Mesendoderm (in vitro differentiated cells): ENCODE results near the gene CABP4. TPM values are rescaled to one million over a fixed set of nuclear protein-coding genes. Genes with fewer than 3 reads are reported as not detected.

Source experiments
- DNase-seq: peaks from one replicate; pipeline ENCODE4 v3.0.0; 2013
- H2AK5ac ChIP-seq: 2 replicates; pipeline ENCODE4 v1.6.1; 2013; ENCODE audit warnings: low read length, inconsistent platforms
- H2BK120ac ChIP-seq: 2 replicates; pipeline ENCODE4 v1.6.1; 2013; ENCODE audit warnings: low read depth, mild to moderate bottlenecking, low read length, moderate library complexity, mixed read lengths
- H2BK15ac ChIP-seq: replicated peaks from 2 replicates; pipeline ENCODE4 v1.6.1; 2013; ENCODE audit warnings: low read depth, mild to moderate bottlenecking, moderate library complexity
- H2BK5ac ChIP-seq: 2 replicates; pipeline ENCODE4 v1.6.1; 2013; ENCODE audit warnings: low read length, inconsistent platforms
- H3K18ac ChIP-seq: 2 replicates; pipeline ENCODE4 v1.6.1; 2013; ENCODE audit warnings: mild to moderate bottlenecking, low read length, mixed read lengths
- H3K23ac ChIP-seq: one replicate; pipeline ENCODE4 v1.6.1; 2013; ENCODE audit warnings: low read length
- H3K27ac ChIP-seq: 2 replicates; pipeline ENCODE4 v1.5.1; 2013; ENCODE audit warnings: low read depth, mild to moderate bottlenecking, inconsistent platforms, low read length, moderate library complexity
- H3K27me3 ChIP-seq: 2 replicates; pipeline ENCODE4 v1.6.1; 2013; ENCODE audit warnings: low read length, control low read depth, mild to moderate bottlenecking, inconsistent platforms; ENCODE audit not compliant: insufficient read depth, poor library complexity
- H3K36me3 ChIP-seq: 2 replicates; pipeline ENCODE4 v1.6.1; 2013; ENCODE audit warnings: low read length, inconsistent platforms; ENCODE audit not compliant: control insufficient read depth, insufficient read depth
- H3K4ac ChIP-seq: one replicate; pipeline ENCODE4 v1.6.1; 2013; ENCODE audit warnings: low read depth, mild to moderate bottlenecking, low read length, moderate library complexity
- H3K4me1 ChIP-seq: 2 replicates; pipeline ENCODE4 v1.6.1; 2013; ENCODE audit warnings: low read depth, low read length, inconsistent platforms; ENCODE audit not compliant: control insufficient read depth
- H3K4me2 ChIP-seq: 2 replicates; pipeline ENCODE4 v1.6.1; 2013; ENCODE audit warnings: low read length
- H3K4me3 ChIP-seq: 2 replicates; pipeline ENCODE4 v1.5.1; 2013; ENCODE audit warnings: mild to moderate bottlenecking, low read length
- H3K56ac ChIP-seq: one replicate; pipeline ENCODE4 v1.6.1; 2013; ENCODE audit warnings: low read length
- H3K79me1 ChIP-seq: 2 replicates; pipeline ENCODE4 v1.6.1; 2013; ENCODE audit warnings: low read length, inconsistent platforms
- H3K79me2 ChIP-seq: 2 replicates; pipeline ENCODE4 v1.6.1; 2013; ENCODE audit warnings: mild to moderate bottlenecking, low read length; ENCODE audit not compliant: control insufficient read depth, insufficient read depth
- H3K9ac ChIP-seq: 2 replicates; pipeline ENCODE4 v1.6.1; 2013; ENCODE audit warnings: low read length, inconsistent platforms
- H4K5ac ChIP-seq: one replicate; pipeline ENCODE4 v1.6.1; 2013; ENCODE audit warnings: low read length
- H4K8ac ChIP-seq: one replicate; pipeline ENCODE4 v1.6.1; 2013; ENCODE audit warnings: low read depth, mild to moderate bottlenecking, control low read depth, low read length, moderate library complexity
- WGBS: extraction: QIAGEN DNeasy Blood & Tissue Kit; methylation state at CpG from one replicate; pipeline ENCODE4 v1.1.7; 2013; ENCODE audit warnings: low lambda C conversion rate, missing lambda C conversion rate; ENCODE audit not compliant: insufficient coverage; ENCODE audit errors: extremely low coverage; 5-methylcytosine and 5-hydroxymethylcytosine counted together
- polyA plus RNA-seq, 2 experiments: library from polyadenylated mRNA; stranded (reverse); fragments of 200-250 nt; gene quantifications; one replicate each; pipeline ENCODE4 v1.2.3, GENCODE V29; 2013

The CABP4 gene
- polyA plus RNA-seq (2013, experiment 1 of 2): 0.06 TPM
- not detected for polyA plus RNA-seq (2013, experiment 2 of 2)

DNA sequence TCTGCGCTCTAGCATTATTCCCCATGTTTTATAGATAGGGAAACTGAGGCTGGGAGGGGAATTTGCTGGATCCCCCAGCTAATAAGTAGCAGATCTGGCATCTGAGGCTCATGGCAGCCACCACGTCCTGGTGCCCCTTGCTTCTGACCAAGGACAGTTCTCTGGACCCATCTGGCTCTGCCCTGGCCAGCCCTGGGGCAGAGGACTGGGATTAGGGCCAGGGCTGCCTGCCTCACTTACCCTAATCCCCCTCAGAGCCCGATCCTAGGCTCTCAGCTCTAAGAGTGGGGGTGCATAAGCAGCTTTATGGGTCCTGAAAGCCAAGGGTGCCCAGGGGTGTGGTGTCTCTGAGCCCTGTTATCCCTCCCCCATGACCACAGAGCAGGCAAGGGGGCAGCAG lies at the start of gene CABP4:
TSS of gene CABP4 (plus strand) at position 301 of the 400 bp plus-strand sequence. CDS start at position 371, 70 bp downstream.
- no peak within 1 kb of the TSS for H3K4ac ChIP-seq
- no peaks in the 10 kb centered on the region for H3K4me1 ChIP-seq
- H4K5ac ChIP-seq: no peak within 1 kb of the TSS
- H3K79me2 ChIP-seq: no peaks in the 10 kb centered on the region
- no peak within 1 kb of the TSS for H2BK5ac ChIP-seq
- no peak for DNase-seq
- no peak within 1 kb of the TSS for H3K27ac ChIP-seq
- H2BK120ac ChIP-seq: no peak within 1 kb of the TSS
- H4K8ac ChIP-seq: no peak within 1 kb of the TSS
- H3K27me3 ChIP-seq: no peaks in the 10 kb centered on the region
- no CpG with 5 or more reads among the region's 3 CpGs for whole genome bisulfite sequencing
- no peaks in the 10 kb centered on the region for H3K79me1 ChIP-seq
- no peak within 1 kb of the TSS for H2AK5ac ChIP-seq
- no peak within 1 kb of the TSS for H3K56ac ChIP-seq
- no peak within 1 kb of the TSS for H3K9ac ChIP-seq
- H3K4me3 ChIP-seq: no peak within 1 kb of the TSS
- H2BK15ac ChIP-seq: no peak within 1 kb of the TSS
- no peak within 1 kb of the TSS for H3K18ac ChIP-seq
- no peaks in the 10 kb centered on the region for H3K36me3 ChIP-seq
- H3K4me2 ChIP-seq: no peak within 1 kb of the TSS
- H3K23ac ChIP-seq: no peak within 1 kb of the TSS

DNA sequence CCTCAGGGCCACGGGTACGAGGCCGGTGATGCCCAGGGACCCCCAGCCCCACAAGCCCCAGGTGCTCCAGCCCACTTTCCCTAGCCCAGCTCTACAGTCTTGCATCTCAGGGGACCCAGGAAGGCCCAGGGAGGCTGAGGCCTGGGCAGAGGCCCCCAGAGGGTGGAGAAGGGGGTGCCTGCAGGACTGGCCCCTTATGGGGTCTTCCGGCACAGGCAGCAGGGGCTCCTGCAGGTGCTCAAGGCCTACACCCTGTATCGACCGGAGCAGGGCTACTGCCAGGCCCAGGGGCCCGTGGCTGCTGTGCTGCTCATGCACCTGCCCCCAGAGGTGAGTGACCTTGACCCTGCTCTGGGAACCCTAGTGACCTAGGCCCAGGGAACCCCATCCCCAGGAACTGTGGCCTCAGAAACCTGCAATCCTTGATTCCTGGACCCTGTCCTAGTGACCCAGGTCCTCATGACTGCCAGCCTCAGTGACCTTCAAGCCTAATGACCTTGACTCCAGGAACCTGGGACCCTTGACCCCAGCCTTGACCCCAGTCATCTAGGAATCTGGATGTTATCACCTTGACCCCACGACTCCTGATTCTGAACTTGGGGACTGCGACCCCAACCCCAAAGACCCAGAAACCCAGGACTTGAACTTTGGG lies 49.3 kb upstream of the CABP4 start:
- no peak overlapping the region for H2BK120ac ChIP-seq
- H2BK5ac ChIP-seq: no peak overlapping the region
- no peaks in the 10 kb centered on the region for H3K27me3 ChIP-seq
- peaks cover 6% of the 10 kb centered on the region for H3K79me2 ChIP-seq
- H3K79me1 ChIP-seq: peaks cover 2% of the 10 kb centered on the region
- H3K36me3 ChIP-seq: no peaks in the 10 kb centered on the region
- no peak overlapping the region for H4K5ac ChIP-seq
- H3K56ac ChIP-seq: no peak overlapping the region
- H3K4ac ChIP-seq: no peak overlapping the region
- H3K4me3 ChIP-seq: no peak overlapping the region
- no peak for DNase-seq
- peaks cover under 1% of the 10 kb centered on the region for H3K4me1 ChIP-seq
- no peak overlapping the region for H3K4me2 ChIP-seq
- no peak overlapping the region for H3K9ac ChIP-seq
- H2AK5ac ChIP-seq: no peak overlapping the region
- H4K8ac ChIP-seq: no peak overlapping the region
- H3K18ac ChIP-seq: no peak overlapping the region
- WGBS: no CpG with 5 or more reads among the region's 9 CpGs
- no peak overlapping the region for H3K23ac ChIP-seq
- no peak overlapping the region for H2BK15ac ChIP-seq
- H3K27ac ChIP-seq: no peak overlapping the region

DNA sequence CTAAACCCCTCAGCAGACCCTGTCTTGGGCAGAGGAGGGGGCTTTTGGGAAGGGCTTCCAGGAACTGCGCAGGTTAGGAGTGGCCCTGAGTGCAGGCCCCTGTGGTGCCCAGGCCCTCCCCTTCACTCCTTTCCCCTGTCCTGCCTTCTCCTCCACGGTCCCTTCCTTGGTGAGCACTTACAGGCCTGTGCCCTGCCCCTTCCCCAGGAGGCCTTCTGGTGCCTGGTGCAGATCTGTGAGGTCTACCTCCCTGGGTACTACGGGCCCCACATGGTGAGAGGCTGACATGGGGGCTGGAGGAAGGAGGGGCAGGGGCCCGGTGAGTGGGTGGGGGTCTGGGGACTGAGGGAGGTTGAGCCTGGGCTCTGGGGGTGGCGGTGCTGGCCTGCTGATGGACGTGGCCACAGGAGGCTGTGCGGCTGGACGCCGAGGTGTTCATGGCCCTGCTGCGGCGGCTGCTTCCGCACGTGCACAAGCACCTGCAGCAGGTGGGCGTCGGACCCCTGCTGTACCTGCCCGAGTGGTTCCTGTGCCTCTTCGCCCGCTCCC lies 48.7 kb upstream of the CABP4 start:
- Histone ChIP-seq H4K5ac (no peak overlapping the region), H3K4me3 (no peak overlapping the region), H3K27ac (no peak overlapping the region), H2BK120ac (no peak overlapping the region), H3K56ac (no peak overlapping the region), H2BK5ac (no peak overlapping the region), H2AK5ac (no peak overlapping the region), H3K27me3 (no peaks in the 10 kb centered on the region), H3K9ac (no peak overlapping the region), H3K36me3 (no peaks in the 10 kb centered on the region), H4K8ac (no peak overlapping the region), H3K23ac (no peak overlapping the region), H3K4ac (no peak overlapping the region), H3K4me2 (no peak overlapping the region), H3K79me2 (no peaks in the 10 kb centered on the region), H3K18ac (no peak overlapping the region), H3K79me1 (no peaks in the 10 kb centered on the region), H2BK15ac (no peak overlapping the region), H3K4me1 (no peaks in the 10 kb centered on the region)
- no peak for DNase-seq
- no CpG with 5 or more reads among the region's 18 CpGs for WGBS

DNA sequence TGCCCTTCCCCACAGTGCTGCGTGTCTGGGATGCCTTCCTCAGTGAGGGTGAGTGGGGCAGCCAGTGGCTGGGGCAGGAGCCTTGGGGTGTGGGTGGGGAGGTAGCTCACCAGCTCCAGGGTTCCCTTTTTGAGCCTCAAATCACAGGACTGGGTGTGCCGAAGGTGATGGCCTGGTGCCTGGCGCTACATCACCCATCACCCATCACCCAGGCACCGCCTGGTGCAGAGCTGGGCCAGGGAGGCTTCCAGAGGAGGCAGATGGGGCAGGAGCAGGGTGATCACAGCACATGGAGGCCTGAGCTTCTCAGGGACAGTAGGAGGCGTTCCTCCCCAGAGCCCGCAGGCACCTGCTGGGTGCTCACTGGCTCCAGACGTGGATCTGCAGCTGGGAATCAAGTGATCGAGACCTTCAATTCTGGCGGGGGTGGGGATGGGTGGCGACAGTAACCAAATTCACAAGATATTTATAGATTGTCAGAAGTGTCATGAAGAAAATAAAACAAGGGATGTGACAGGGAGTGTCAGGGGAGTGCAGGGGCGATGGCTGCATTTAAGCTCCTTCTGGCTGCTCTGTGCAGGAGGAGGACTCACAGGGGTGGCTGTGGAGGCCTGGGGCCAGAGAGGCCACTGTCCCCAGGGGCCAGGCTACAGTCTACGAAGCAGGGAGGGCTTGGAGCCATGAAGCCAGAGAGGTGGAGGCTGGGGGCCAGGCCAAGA lies 48.0 kb upstream of the CABP4 start:
- no peak overlapping the region for H3K56ac ChIP-seq
- no peak overlapping the region for H2BK5ac ChIP-seq
- H2BK15ac ChIP-seq: no peak overlapping the region
- no peaks in the 10 kb centered on the region for H3K36me3 ChIP-seq
- no peak overlapping the region for H3K9ac ChIP-seq
- no peaks in the 10 kb centered on the region for H3K27me3 ChIP-seq
- H3K23ac ChIP-seq: no peak overlapping the region
- no peak overlapping the region for H3K4me3 ChIP-seq
- no peak overlapping the region for H3K27ac ChIP-seq
- no peak overlapping the region for H4K8ac ChIP-seq
- H3K4me1 ChIP-seq: no peaks in the 10 kb centered on the region
- no peak overlapping the region for H3K4ac ChIP-seq
- H2AK5ac ChIP-seq: no peak overlapping the region
- no CpG with 5 or more reads among the region's 12 CpGs for WGBS
- H2BK120ac ChIP-seq: no peak overlapping the region
- no peaks in the 10 kb centered on the region for H3K79me1 ChIP-seq
- H3K18ac ChIP-seq: no peak overlapping the region
- H4K5ac ChIP-seq: no peak overlapping the region
- DNase-seq: no peak
- no peaks in the 10 kb centered on the region for H3K79me2 ChIP-seq
- no peak overlapping the region for H3K4me2 ChIP-seq

DNA sequence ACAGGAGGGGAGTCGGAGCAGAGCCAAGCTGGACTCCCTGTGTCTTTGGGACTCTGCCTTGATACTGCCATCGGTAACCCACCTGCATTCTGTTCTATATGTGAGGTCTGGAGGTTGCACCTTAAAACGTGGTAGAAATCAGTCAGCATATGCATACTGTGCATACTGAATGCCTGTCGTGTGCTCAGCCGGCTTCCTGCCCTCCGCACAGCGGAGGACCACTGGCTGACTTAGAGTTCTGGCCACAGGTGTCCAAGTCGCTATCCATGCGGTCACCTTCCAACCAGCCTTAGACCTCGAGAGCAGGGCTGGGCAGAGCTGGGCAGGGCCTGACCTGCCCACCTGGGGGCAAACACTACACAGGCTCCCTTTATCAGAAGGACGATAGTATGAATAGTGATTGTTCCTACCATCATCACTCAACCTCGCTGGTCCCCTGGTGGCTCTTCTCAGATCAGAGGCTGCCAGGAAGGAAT lies 47.4 kb upstream of the CABP4 start:
- no peaks in the 10 kb centered on the region for H3K36me3 ChIP-seq
- no peak overlapping the region for H3K27ac ChIP-seq
- no peak overlapping the region for H2AK5ac ChIP-seq
- H3K79me1 ChIP-seq: no peaks in the 10 kb centered on the region
- no peaks in the 10 kb centered on the region for H3K79me2 ChIP-seq
- no peak overlapping the region for H3K4me3 ChIP-seq
- H4K5ac ChIP-seq: no peak overlapping the region
- no peak for DNase-seq
- no CpG with 5 or more reads among the region's 12 CpGs for WGBS
- H4K8ac ChIP-seq: no peak overlapping the region
- H3K23ac ChIP-seq: no peak overlapping the region
- H3K4ac ChIP-seq: no peak overlapping the region
- no peak overlapping the region for H3K9ac ChIP-seq
- H3K18ac ChIP-seq: no peak overlapping the region
- H3K56ac ChIP-seq: no peak overlapping the region
- no peak overlapping the region for H2BK120ac ChIP-seq
- H2BK15ac ChIP-seq: no peak overlapping the region
- no peak overlapping the region for H3K4me2 ChIP-seq
- H3K4me1 ChIP-seq: no peaks in the 10 kb centered on the region
- no peak overlapping the region for H2BK5ac ChIP-seq
- no peaks in the 10 kb centered on the region for H3K27me3 ChIP-seq
